Endothelial cell (in vitro differentiated cells): ENCODE measurements around the gene TGFBR3. TPM values are rescaled to one million over a fixed set of nuclear protein-coding genes. Genes with fewer than 3 reads are reported as not detected.

ENCODE experiments used
- DNase-seq: peaks from one replicate; pipeline ENCODE4 v3.0.0; 2021; ENCODE audit warnings: low spot score
- H3K27ac Mint-ChIP-seq: one replicate; pipeline ENCODE4 v1.8.0; 2021; ENCODE audit warnings: mixed read lengths, inconsistent platforms; ENCODE audit not compliant: unreplicated experiment
- H3K27me3 Mint-ChIP-seq: one replicate; pipeline ENCODE4 v1.8.0; 2021; ENCODE audit warnings: mild to moderate bottlenecking, moderate library complexity, mixed read lengths, inconsistent platforms; ENCODE audit not compliant: unreplicated experiment
- H3K36me3 Mint-ChIP-seq: one replicate; pipeline ENCODE4 v1.8.0; 2021; ENCODE audit warnings: mild to moderate bottlenecking, low read depth, mixed read lengths, inconsistent platforms; ENCODE audit not compliant: unreplicated experiment
- H3K4me1 Mint-ChIP-seq: one replicate; pipeline ENCODE4 v1.8.0; 2021; ENCODE audit warnings: mild to moderate bottlenecking, mixed read lengths, inconsistent platforms; ENCODE audit not compliant: unreplicated experiment
- H3K4me3 Mint-ChIP-seq: one replicate; pipeline ENCODE4 v1.8.0; 2021; ENCODE audit warnings: mild to moderate bottlenecking, mixed read lengths, inconsistent platforms; ENCODE audit not compliant: unreplicated experiment
- H3K9me3 Mint-ChIP-seq: one replicate; pipeline ENCODE4 v1.8.0; 2021; ENCODE audit warnings: mixed read lengths, inconsistent platforms; ENCODE audit not compliant: unreplicated experiment
- CTCF ChIP-seq: fragments of 200-600 bp; sonication (generic); IDR thresholded peaks from one replicate; pipeline ENCODE4 v1.5.0; 2021; ENCODE audit warnings: antibody characterized with exemption; ENCODE audit not compliant: unreplicated experiment
- total RNA-seq: library from RNA; stranded (reverse); fragmentation: NEBNext Ultra II Directional; extraction: Animal tissue kit (Norgen Biotek cat#: 25700); gene quantifications from one replicate; pipeline ENCODE4 v1.2.1, GENCODE V29; 2021; ENCODE audit not compliant: unreplicated experiment

TGFBR3 gene
- total RNA-seq, 1 donor from 2014 or later: 39.2 TPM

GRCh38 chr1:91704746-91705145 is 181.2 kb downstream of the TGFBR3 start:
- DNase-seq: no peak
- H3K36me3 Mint-ChIP-seq: peaks cover 42% of the 10 kb centered on the region
- H3K27ac Mint-ChIP-seq: no peak overlapping the region
- TF ChIP-seq CTCF: no peak
- peaks cover 2% of the 10 kb centered on the region for H3K27me3 Mint-ChIP-seq
- H3K9me3 Mint-ChIP-seq: no peaks in the 10 kb centered on the region
- H3K4me1 Mint-ChIP-seq: peaks cover 9% of the 10 kb centered on the region
- H3K4me3 Mint-ChIP-seq: no peak overlapping the region

- Mint-ChIP-seq H3K36me3 (peaks cover 44% of the 10 kb centered on the region), H3K9me3 (no peaks in the 10 kb centered on the region), H3K27me3 (peaks cover 3% of the 10 kb centered on the region), H3K27ac (no peak overlapping the region), H3K4me3 (no peak overlapping the region), H3K4me1 (peaks cover 17% of the 10 kb centered on the region)
- TF ChIP-seq CTCF: no peak
- DNase-seq: no peak
Observed at GRCh38 chr1:91703095-91703494, 182.9 kb downstream of the TGFBR3 start.

- DNase-seq: no peak
- Mint-ChIP-seq H3K4me1 (peaks cover 25% of the 10 kb centered on the region), H3K36me3 (peaks cover 28% of the 10 kb centered on the region), H3K27me3 (peaks cover 3% of the 10 kb centered on the region), H3K27ac (no peak overlapping the region), H3K4me3 (peak overlapping the region; percentile 16), H3K9me3 (no peaks in the 10 kb centered on the region)
- TF ChIP-seq CTCF: no peak
Observed at GRCh38 chr1:91701472-91701869, 184.5 kb downstream of the TGFBR3 start.

- Mint-ChIP-seq H3K4me1 (peaks cover 25% of the 10 kb centered on the region), H3K27ac (no peak overlapping the region), H3K9me3 (no peaks in the 10 kb centered on the region), H3K4me3 (peak overlapping the region; percentile 16), H3K27me3 (peaks cover 3% of the 10 kb centered on the region), H3K36me3 (peaks cover 28% of the 10 kb centered on the region)
- DNase-seq: no peak
- TF ChIP-seq CTCF: no peak
Observed at GRCh38 chr1:91700771-91701471, 185.0 kb downstream of the TGFBR3 start.

GRCh38 chr1:91700332-91700731 is 185.6 kb downstream of the TGFBR3 start:
- Mint-ChIP-seq H3K27me3 (peaks cover 3% of the 10 kb centered on the region), H3K27ac (no peak overlapping the region), H3K9me3 (no peaks in the 10 kb centered on the region), H3K4me1 (peaks cover 25% of the 10 kb centered on the region), H3K36me3 (peaks cover 28% of the 10 kb centered on the region), H3K4me3 (no peak overlapping the region)
- no peak for TF ChIP-seq CTCF
- no peak for DNase-seq
